AG10803 (cell line): ENCODE results near the gene FGD5.
A peak's percentile ranks its signal among the peaks of the same experiment; 100 is the strongest.

Experiments used
- DNase-seq: peaks from one replicate; pipeline ENCODE4 v3.0.0; 2010; ENCODE audit warnings: low read depth
- H3K4me3 ChIP-seq: 2 replicates; pipeline ENCODE4 v1.5.1; 2011; ENCODE audit warnings: mild to moderate bottlenecking, low read length, control low read depth
- TF ChIP-seq, protein P1 (sequence below): conservative IDR thresholded peaks from 2 replicates; pipeline ENCODE4 v1.5.1; 2011; ENCODE audit warnings: mild to moderate bottlenecking, low read length, control low read depth, inconsistent platforms

The FGD5 gene

DNA sequence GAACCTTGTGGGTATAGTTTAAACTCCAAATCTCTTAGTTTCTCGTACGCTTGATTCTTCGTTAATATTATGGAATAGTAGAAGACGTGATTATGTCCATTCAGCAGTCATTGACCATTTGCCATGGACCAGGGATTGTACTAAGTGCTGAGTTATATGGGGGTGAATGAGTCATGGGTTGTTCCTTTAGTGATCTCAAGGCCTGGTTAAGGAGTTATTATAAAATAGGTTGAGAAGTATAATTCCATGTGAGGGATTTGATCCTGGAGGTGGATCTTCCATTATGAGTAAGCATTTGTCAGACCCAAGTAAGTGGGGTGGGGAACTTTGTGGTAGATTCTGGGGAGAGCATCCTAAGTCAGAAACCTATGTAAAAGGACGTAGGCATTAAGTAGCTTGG, 144.0 kb downstream of the FGD5 start:
- DNase-seq, result peak; percentile 6
- TF ChIP-seq, protein P1, sequence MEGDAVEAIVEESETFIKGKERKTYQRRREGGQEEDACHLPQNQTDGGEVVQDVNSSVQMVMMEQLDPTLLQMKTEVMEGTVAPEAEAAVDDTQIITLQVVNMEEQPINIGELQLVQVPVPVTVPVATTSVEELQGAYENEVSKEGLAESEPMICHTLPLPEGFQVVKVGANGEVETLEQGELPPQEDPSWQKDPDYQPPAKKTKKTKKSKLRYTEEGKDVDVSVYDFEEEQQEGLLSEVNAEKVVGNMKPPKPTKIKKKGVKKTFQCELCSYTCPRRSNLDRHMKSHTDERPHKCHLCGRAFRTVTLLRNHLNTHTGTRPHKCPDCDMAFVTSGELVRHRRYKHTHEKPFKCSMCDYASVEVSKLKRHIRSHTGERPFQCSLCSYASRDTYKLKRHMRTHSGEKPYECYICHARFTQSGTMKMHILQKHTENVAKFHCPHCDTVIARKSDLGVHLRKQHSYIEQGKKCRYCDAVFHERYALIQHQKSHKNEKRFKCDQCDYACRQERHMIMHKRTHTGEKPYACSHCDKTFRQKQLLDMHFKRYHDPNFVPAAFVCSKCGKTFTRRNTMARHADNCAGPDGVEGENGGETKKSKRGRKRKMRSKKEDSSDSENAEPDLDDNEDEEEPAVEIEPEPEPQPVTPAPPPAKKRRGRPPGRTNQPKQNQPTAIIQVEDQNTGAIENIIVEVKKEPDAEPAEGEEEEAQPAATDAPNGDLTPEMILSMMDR, result no peak
- no peak overlapping the region for H3K4me3 ChIP-seq

DNA sequence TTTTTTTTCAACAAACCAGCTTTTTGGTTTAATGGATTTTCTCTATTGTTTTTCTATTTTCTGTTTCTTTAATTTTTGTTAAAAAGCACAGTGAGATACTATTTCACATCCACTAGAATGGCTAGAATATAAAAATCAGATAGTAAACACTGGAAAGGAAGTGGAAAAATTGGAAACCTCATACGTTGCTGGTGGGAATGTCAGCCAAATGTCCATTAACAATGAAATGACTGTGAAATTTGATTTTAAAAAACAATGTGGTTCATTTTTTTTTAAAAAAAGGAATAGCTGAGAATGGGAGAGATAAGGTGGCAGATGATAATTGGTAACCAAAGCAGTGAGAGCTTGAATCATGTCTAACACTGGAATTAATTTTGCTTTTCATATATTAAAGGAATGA, 148.5 kb downstream of the FGD5 start:
- H3K4me3 ChIP-seq, result no peak overlapping the region
- no peak for DNase-seq
- TF ChIP-seq, protein P1, result no peak

DNA sequence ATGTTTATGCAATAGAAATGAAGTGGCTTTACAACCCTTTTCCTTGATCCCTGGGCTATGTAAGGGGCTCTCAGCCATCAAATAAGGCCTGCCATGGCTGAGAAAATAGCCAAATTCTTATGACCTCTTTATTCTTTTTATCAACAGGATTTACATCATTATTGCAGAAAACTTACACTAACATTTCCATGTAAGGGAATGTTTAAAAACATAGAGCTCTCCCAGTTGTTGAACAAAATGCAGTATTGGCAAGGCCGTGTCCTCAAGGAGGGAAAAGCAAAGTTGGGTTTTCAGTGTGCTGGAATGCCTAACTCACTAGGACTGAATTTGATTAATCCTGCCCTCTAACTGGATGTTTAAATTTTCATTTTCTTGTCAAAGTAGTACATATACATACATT, 150.9 kb downstream of the FGD5 start:
- no peak for DNase-seq
- TF ChIP-seq, protein P1, result no peak
- no peak overlapping the region for H3K4me3 ChIP-seq

DNA sequence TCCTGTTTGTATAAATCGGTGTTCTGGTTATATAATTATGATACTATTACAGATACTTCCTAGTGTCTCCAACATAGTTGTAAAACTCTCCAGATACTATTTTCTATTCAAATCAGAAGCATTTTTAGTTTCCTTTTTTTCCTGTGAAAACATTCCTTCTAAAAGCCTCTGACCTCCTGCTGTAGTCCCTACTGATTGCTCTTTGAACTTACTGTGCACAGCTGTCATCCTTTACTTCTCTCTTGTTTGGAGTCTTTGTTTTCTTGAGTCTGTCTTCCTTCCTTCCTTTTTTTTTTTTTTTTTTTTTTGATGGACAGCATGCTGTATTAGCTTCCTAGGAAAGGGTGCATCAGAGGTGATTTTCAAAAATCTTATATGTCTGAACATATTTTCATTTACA, 157.6 kb downstream of the FGD5 start:
- H3K4me3 ChIP-seq, result no peak overlapping the region
- DNase-seq, result no peak
- TF ChIP-seq, protein P1, result no peak

DNA sequence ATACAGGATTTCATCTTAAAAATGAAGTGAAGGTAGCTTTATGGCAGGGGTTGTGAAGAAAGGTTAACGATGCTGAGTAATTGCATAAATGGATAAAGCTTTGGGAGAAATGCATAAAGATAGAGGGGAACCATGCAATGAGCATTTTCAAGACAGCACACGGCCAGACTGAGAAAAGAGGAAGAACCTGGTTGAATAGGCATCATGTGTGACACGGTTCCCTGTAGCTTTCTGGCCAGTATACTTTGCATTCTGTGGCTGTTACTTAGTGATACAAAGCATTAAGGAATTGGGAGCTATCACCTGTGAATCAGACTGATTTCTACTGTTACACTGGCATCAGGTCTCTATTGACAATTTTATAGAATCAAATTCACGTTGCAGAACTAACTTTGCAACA, 161.9 kb downstream of the FGD5 start:
- TF ChIP-seq, protein P1, result no peak
- no peak overlapping the region for H3K4me3 ChIP-seq
- DNase-seq, result no peak
